Measurements from ENCODE around the gene SIGLEC10. TPM values are rescaled to one million over a fixed set of nuclear protein-coding genes. Genes with fewer than 3 reads are reported as not detected.

SIGLEC10 gene
- total and polyA plus RNA-seq, 9 of the 15 experiments (the other 6 are each of a cell fraction or from before 2014, with no cell fraction given): 0.10 to 1.8 (median 0.82) TPM

GRCh38 chr19:51458899-51459505 is 41.6 kb upstream of the SIGLEC10 start:
- H3K4me3 ChIP-seq: no peak overlapping the region
- 64% methylated on average over 11 of the region's 14 CpGs for WGBS (ENCODE audit: insufficient coverage, low coverage, missing lambda C conversion rate)
- TF ChIP-seq ZNF561 (CRISPR knock-in tag; conservative IDR thresholded peaks at IDR 0.05) (no peak), HCFC1 (IDR thresholded peaks at IDR 0.05; ENCODE audit: low read depth, low read length) (no peak), NR3C1 (CRISPR knock-in tag; IDR thresholded peaks at IDR 0.05) (no peak), ZNF140 (CRISPR knock-in tag; IDR thresholded peaks at IDR 0.05) (no peak), CBX1 (IDR thresholded peaks at IDR 0.05; ENCODE audit: low read depth) (no peak)
- DNase-seq (ENCODE audit: extremely low read depth in 1 of 4, low spot score in 3 of 4) (no peak), FAIRE-seq (no peak), ATAC-seq (no peak)
- in situ Hi-C loops (cut with MboI): no loop called here
- POLR2A ChIA-PET: no interaction called here
- no peaks in the 10 kb centered on the region for H3K36me3 ChIP-seq (ENCODE audit: control insufficient read depth, insufficient read depth, low read length)
- H3K79me2 ChIP-seq (ENCODE audit: control insufficient read depth, insufficient read depth, low read length): no peaks in the 10 kb centered on the region
- 0 out of 4 replicates have a peak overlapping the region, but pooled peaks of 1 of the 2 experiments have one; percentile 12 for H3K9ac ChIP-seq (ENCODE audit: insufficient read depth in 1 of 2, low read depth in 2 of 2, low read length in 2 of 2)
- H2AFZ ChIP-seq (ENCODE audit: low read depth, low read length): 0 out of 2 replicates have a peak overlapping the region, but pooled peaks have one; percentile 24
- CTCF ChIA-PET (ENCODE audit: low intra/inter-chr PET ratio): no interaction called here
- H3K9me3 ChIP-seq (replicated peaks; ENCODE audit: control insufficient read depth, insufficient read depth, low read depth, low read length): no peaks in the 10 kb centered on the region
- no peak overlapping the region for H3K4me2 ChIP-seq (ENCODE audit: insufficient read depth, low read length)
- intact Hi-C loops (cut with micrococcal nuclease): no loop called here
- H4K20me1 ChIP-seq (replicated peaks; ENCODE audit: control insufficient read depth, insufficient read depth, low read length): no peaks in the 10 kb centered on the region
- peaks cover 13 to 36% of the 10 kb centered on the region in 2 experiments; a peak in 4 of 5 replicates for H3K4me1 ChIP-seq (replicated peaks in 1 of 2; ENCODE audit: control insufficient read depth in 2 of 2, insufficient read depth in 2 of 2, low read length in 2 of 2)
- H3K9me1 ChIP-seq (ENCODE audit: control insufficient read depth, insufficient read depth, low read length): no peaks in the 10 kb centered on the region
- no peaks in the 10 kb centered on the region for H3K27me3 ChIP-seq (ENCODE audit: control insufficient read depth in 2 of 2, insufficient read depth in 2 of 2, low read length in 2 of 2)
- H3K27ac ChIP-seq (ENCODE audit: extremely low read depth, low read depth, low read length): no peak overlapping the region
- BruUV-seq (replicated peaks): no TSS peak

All from K562 (cell line).